Gastroesophageal sphincter (tissue), 4 donors: ENCODE measurements around the gene NEK4. TPM values are rescaled to one million over a fixed set of nuclear protein-coding genes. Genes with fewer than 3 reads are reported as not detected.

ENCODE experiments used
- ATAC-seq: fragments of 150-250 bp; one replicate; pipeline ENCODE4 v1.9.1; 2016; ENCODE audit warnings: mild to moderate bottlenecking, moderate library complexity
- H3K27ac ChIP-seq, 4 donors: fragments of 200-600 bp; sonication (generic) in 3 of 4; 1 replicate in 3 of 4; 2 replicates in 1 of 4; pipeline ENCODE4 v1.5.1; 2016 to 2019
- H3K27me3 ChIP-seq: fragments of 200-600 bp; sonication (generic); one replicate; pipeline ENCODE4 v1.5.1; 2019
- H3K36me3 ChIP-seq, 2 donors: fragments of 200-600 bp; sonication (generic); one replicate each; pipeline ENCODE4 v1.5.1; 2019; ENCODE audit warnings: control low read depth in 1 of 2
- H3K4me1 ChIP-seq, 3 donors: fragments of 200-600 bp; sonication (generic); 1 replicate in 2 of 3; 2 replicates in 1 of 3; pipeline ENCODE4 v1.5.1; 2016 to 2019; ENCODE audit warnings: control low read depth in 2 of 3
- H3K4me3 ChIP-seq, 2 donors: fragments of 200-600 bp; sonication (generic); one replicate each; pipeline ENCODE4 v1.5.1; 2019; ENCODE audit warnings: mild to moderate bottlenecking in 1 of 2, moderate library complexity in 1 of 2
- H3K9me3 ChIP-seq, 3 donors: fragments of 200-600 bp; sonication (generic); one replicate each; pipeline ENCODE4 v1.5.1; 2017 to 2019; ENCODE audit warnings: control low read depth in 2 of 3
- EP300 ChIP-seq: sonication (generic); formaldehyde crosslinking; IDR thresholded peaks from one replicate; pipeline ENCODE4 v1.6.1; 2017; ENCODE audit warnings: antibody characterized with exemption, mild to moderate bottlenecking
- POLR2A ChIP-seq, 2 donors: fragments of 450-650 bp; IDR thresholded peaks; one replicate each; pipeline ENCODE4 v1.6.1; 2017; ENCODE audit warnings: antibody characterized with exemption in 2 of 2, mild to moderate bottlenecking in 2 of 2, moderate library complexity in 1 of 2
- POLR2AphosphoS5 ChIP-seq: sonication (generic); formaldehyde crosslinking; IDR thresholded peaks from one replicate; pipeline ENCODE4 v1.6.1; 2017; ENCODE audit warnings: antibody characterized with exemption
- WGBS, 2 donors: methylation state at CpG; one replicate each; pipeline ENCODE4 v1.1.5; 2018; ENCODE audit warnings: low coverage in 1 of 2; 5-methylcytosine and 5-hydroxymethylcytosine counted together
- total RNA-seq, 4 donors: library from RNA; depleted of rRNA; stranded (reverse); fragments of >200 nt; gene quantifications; one replicate each; pipeline ENCODE4 v1.1.0, GENCODE V29; 2016
- TF ChIP-seq, protein P1 (sequence below), 4 experiments: fragments of 200-600 bp in 2 of 4; fragments of 450-650 bp in 2 of 4; sonication (generic) in 1 of 4; IDR thresholded peaks; one replicate each; pipeline ENCODE4 v1.5.1; 2017 to 2019; ENCODE audit warnings: antibody characterized with exemption in 4 of 4, mild to moderate bottlenecking in 2 of 4, moderate library complexity in 2 of 4

Gene NEK4
- total RNA-seq, 4 donors from 2014 or later: 22.1 to 29.5 (median 22.7) TPM

DNA sequence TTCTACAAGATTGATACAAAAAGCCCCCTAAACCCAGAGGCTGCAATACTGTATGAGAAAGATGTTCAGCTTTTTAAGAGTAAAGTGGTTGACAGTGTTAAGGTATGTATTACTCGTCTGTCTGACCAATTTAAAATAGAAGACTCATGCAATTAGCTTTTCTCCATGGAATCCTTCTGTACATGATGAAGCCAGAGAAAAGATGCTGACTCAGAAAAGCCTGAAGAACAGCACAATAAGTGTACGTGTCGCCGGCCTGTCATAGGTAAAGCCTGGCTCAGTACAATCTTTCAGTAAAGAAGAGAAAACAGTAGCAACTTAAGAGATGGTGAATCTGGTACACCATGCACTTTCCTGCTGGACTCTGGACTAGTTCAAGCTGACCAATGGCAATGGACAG is 16.4 kb downstream of the NEK4 start:
- TF ChIP-seq POLR2A (IDR thresholded peaks at IDR 0.05): no peak
- TF ChIP-seq EP300: no peak
- TF ChIP-seq, protein P1, sequence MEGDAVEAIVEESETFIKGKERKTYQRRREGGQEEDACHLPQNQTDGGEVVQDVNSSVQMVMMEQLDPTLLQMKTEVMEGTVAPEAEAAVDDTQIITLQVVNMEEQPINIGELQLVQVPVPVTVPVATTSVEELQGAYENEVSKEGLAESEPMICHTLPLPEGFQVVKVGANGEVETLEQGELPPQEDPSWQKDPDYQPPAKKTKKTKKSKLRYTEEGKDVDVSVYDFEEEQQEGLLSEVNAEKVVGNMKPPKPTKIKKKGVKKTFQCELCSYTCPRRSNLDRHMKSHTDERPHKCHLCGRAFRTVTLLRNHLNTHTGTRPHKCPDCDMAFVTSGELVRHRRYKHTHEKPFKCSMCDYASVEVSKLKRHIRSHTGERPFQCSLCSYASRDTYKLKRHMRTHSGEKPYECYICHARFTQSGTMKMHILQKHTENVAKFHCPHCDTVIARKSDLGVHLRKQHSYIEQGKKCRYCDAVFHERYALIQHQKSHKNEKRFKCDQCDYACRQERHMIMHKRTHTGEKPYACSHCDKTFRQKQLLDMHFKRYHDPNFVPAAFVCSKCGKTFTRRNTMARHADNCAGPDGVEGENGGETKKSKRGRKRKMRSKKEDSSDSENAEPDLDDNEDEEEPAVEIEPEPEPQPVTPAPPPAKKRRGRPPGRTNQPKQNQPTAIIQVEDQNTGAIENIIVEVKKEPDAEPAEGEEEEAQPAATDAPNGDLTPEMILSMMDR (IDR thresholded peaks at IDR 0.05): no peak
- no peak for TF ChIP-seq POLR2AphosphoS5
- H3K27ac ChIP-seq: no peak overlapping the region
- peaks cover 0 to 96% of the 10 kb centered on the region in 2 donors for H3K36me3 ChIP-seq
- H3K27me3 ChIP-seq: no peaks in the 10 kb centered on the region
- H3K4me1 ChIP-seq: no peaks in the 10 kb centered on the region
- H3K9me3 ChIP-seq: no peaks in the 10 kb centered on the region
- H3K4me3 ChIP-seq: no peak overlapping the region
- 89 to 91% methylated on average over 4 of the region's 4 CpGs for WGBS, 2 donors
- ATAC-seq: no peak

DNA sequence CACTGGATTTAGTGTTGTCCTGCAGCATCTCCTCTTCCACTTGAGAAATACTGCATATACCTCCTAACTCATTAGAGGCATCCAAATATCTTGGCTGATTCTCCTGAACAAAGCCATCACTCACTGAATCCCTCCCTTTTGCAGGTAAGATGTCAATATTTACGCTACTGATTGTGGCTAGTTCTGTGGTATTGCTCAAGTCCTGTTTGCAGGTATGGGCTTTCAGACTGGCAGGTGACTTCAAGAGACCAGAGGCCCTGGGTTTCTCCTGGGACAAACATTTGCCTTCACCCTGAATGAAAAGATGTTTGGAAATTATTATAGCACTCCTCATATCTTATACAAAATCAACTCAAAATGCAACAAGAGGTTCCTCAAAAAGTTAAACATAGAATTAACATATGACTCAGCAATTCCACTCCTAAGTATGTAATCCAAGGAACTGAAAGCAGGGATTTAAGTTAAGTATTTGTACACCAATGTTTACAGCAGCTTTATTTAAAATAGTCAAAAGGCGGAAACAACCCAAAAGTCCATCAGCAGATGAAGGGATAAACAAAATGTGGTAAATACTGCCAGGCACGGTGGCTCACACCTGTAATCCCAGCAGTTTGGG is 18.6 kb downstream of the NEK4 start:
- 85 to 100% methylated on average over 2 to 3 of the region's 3 CpGs for WGBS, 2 donors

DNA sequence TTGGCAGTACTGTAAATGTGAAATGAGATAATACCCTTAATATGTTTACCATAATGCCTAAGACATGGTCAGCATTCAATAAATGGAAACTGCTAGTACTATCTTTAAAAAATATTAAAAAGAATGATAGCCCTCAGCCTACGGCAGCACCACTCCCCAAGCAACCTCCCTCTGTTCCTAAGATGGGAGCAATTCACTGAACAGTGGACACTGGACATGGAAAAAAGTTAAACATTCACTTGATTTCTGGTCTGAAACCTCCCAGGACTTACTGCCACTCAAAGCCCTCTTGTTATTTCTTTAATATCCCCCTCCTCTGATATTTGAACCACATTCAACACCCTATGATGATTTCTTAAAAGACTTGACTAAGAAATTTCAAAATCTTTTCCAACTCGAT is 27.0 kb downstream of the NEK4 start:
- H3K27me3 ChIP-seq: no peaks in the 10 kb centered on the region
- WGBS, 2 donors: 75 to 83% methylated on average over 2 of the region's 2 CpGs
- H3K4me3 ChIP-seq: no peak overlapping the region
- TF ChIP-seq, protein P1 (IDR thresholded peaks at IDR 0.05): no peak
- TF ChIP-seq EP300 (no peak), POLR2AphosphoS5 (no peak), POLR2A (IDR thresholded peaks at IDR 0.05) (no peak)
- H3K4me1 ChIP-seq: no peaks in the 10 kb centered on the region
- H3K27ac ChIP-seq: no peak overlapping the region
- no peaks in the 10 kb centered on the region for H3K9me3 ChIP-seq
- ATAC-seq: no peak
- peaks cover 0 to 100% of the 10 kb centered on the region in 2 donors for H3K36me3 ChIP-seq

More for the DNA sequence above, 18.6 kb downstream of the NEK4 start:
- H3K4me1 ChIP-seq: no peaks in the 10 kb centered on the region
- no peak for TF ChIP-seq POLR2AphosphoS5
- TF ChIP-seq POLR2A (IDR thresholded peaks at IDR 0.05): no peak
- TF ChIP-seq, protein P1 (IDR thresholded peaks at IDR 0.05): no peak
- TF ChIP-seq EP300: no peak
- H3K9me3 ChIP-seq: no peaks in the 10 kb centered on the region
- no peaks in the 10 kb centered on the region for H3K27me3 ChIP-seq
- H3K27ac ChIP-seq: no peak overlapping the region
- no peak overlapping the region for H3K4me3 ChIP-seq
- ATAC-seq: no peak
- peaks cover 0 to 96% of the 10 kb centered on the region in 2 donors for H3K36me3 ChIP-seq

DNA sequence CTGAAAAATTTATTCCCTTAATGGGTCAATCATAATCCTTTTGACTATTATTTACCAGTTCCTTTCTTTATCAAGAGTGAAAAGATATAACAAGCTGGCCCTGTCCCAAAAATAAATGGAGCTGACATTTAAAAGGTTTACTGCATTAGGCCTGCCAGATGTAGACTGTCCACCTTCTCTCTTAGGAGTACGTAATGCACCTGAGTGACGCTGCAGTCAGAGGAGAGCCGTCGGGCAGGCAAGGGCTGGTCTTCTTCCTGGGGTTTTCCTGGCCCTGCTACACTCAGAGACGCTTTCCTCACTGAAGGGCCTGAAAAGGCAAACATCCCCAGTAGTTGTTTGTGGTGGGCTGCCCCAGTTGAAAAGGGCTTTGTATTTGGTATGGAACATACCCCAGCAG is 27.6 kb downstream of the NEK4 start:
- TF ChIP-seq EP300: no peak
- no peak for TF ChIP-seq POLR2AphosphoS5
- TF ChIP-seq, protein P1 (IDR thresholded peaks at IDR 0.05): no peak
- TF ChIP-seq POLR2A (IDR thresholded peaks at IDR 0.05): no peak
- no peak for ATAC-seq
- Histone ChIP-seq H3K27me3 (no peaks in the 10 kb centered on the region), H3K36me3 (peaks cover 0 to 99% of the 10 kb centered on the region in 2 donors), H3K4me1 (no peaks in the 10 kb centered on the region), H3K4me3 (no peak overlapping the region), H3K27ac (no peak overlapping the region), H3K9me3 (no peaks in the 10 kb centered on the region)
- 75% methylated on average over 4 of the region's 5 CpGs; no CpG with 5 or more reads in 1 of the 2 donors for WGBS, 2 donors

DNA sequence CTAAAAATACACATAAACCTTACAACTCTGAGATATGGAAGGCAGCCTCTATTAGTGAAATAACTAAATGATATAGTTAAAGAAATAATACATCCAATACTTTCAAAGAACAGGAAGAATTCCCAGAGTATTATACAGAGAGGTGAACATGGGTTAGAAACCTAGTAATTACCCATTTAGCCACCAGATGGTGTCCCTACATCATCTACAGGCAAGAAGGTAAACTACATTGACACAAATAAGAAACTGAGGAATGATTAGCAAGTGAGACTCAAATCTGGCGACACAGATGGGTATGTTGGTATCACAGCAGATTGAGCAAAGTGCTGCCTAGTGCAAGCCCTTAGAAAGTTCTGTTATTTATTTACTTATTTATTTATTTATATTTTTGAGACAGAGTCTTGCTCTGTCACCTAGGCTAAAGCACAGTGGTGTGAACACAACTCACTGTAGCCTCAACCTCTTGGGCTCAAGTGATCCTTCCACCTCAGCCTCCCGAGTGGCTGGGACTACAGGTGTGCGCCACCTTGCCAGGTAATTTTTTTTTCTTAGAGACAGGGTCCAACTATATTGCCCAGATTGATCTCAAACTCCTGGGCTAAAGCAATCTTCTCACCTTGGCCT is 28.2 kb downstream of the NEK4 start:
- ATAC-seq: no peak
- Histone ChIP-seq H3K36me3 (peaks cover 0 to 99% of the 10 kb centered on the region in 2 donors), H3K27ac (no peak overlapping the region), H3K4me1 (no peaks in the 10 kb centered on the region), H3K9me3 (no peaks in the 10 kb centered on the region), H3K27me3 (no peaks in the 10 kb centered on the region), H3K4me3 (no peak overlapping the region)
- WGBS, 2 donors: 44 to 80% methylated on average over 1 to 3 of the region's 3 CpGs
- TF ChIP-seq, protein P1 (IDR thresholded peaks at IDR 0.05): peak; percentile 23 to 52 (median 37)
- no peak for TF ChIP-seq POLR2A (IDR thresholded peaks at IDR 0.05)
